Neural crest cell (in vitro differentiated cells): ENCODE data around the gene CDH13. TPM values are rescaled to one million over a fixed set of nuclear protein-coding genes. Genes with fewer than 3 reads are reported as not detected.

Experiments used
- DNase-seq: peaks from one replicate; pipeline ENCODE4 v3.0.0; 2021; ENCODE audit warnings: low read depth, mixed read lengths, low spot score
- H3K27ac Mint-ChIP-seq: one replicate; pipeline ENCODE4 v1.8.0; 2021; ENCODE audit warnings: mild to moderate bottlenecking, mixed read lengths; ENCODE audit not compliant: unreplicated experiment
- H3K27me3 Mint-ChIP-seq: 2 replicates; pipeline ENCODE4 v1.8.0; 2021; ENCODE audit warnings: low read depth, mild to moderate bottlenecking, mixed read lengths
- H3K36me3 Mint-ChIP-seq: 2 replicates; pipeline ENCODE4 v1.8.0; 2021; ENCODE audit warnings: low read depth, mild to moderate bottlenecking, mixed read lengths
- H3K4me1 Mint-ChIP-seq: 2 replicates; pipeline ENCODE4 v1.8.0; 2021; ENCODE audit warnings: mixed read lengths
- H3K4me3 Mint-ChIP-seq: one replicate; pipeline ENCODE4 v1.8.0; 2021; ENCODE audit warnings: mild to moderate bottlenecking, mixed read lengths
- H3K9me3 Mint-ChIP-seq: 2 replicates; pipeline ENCODE4 v1.8.0; 2021; ENCODE audit warnings: mixed read lengths
- CTCF ChIP-seq: fragments of 200-600 bp; sonication (generic); conservative IDR thresholded peaks from 2 replicates; pipeline ENCODE4 v1.5.0; 2021; ENCODE audit warnings: antibody characterized with exemption, mild to moderate bottlenecking
- total RNA-seq: library from RNA; stranded (reverse); gene quantifications from 2 replicates; pipeline ENCODE4 v1.2.1, GENCODE V29; 2021

The CDH13 gene
- total RNA-seq, 1 donor from 2014 or later: 1.1 TPM

GRCh38 chr16:83530293-83530692, 903.5 kb downstream of the CDH13 start:
- Mint-ChIP-seq H3K9me3 (no peaks in the 10 kb centered on the region), H3K4me1 (no peaks in the 10 kb centered on the region), H3K4me3 (no peak overlapping the region), H3K36me3 (no peaks in the 10 kb centered on the region), H3K27me3 (peaks cover 4% of the 10 kb centered on the region), H3K27ac (no peak overlapping the region)
- no peak for TF ChIP-seq CTCF
- no peak for DNase-seq

DNA sequence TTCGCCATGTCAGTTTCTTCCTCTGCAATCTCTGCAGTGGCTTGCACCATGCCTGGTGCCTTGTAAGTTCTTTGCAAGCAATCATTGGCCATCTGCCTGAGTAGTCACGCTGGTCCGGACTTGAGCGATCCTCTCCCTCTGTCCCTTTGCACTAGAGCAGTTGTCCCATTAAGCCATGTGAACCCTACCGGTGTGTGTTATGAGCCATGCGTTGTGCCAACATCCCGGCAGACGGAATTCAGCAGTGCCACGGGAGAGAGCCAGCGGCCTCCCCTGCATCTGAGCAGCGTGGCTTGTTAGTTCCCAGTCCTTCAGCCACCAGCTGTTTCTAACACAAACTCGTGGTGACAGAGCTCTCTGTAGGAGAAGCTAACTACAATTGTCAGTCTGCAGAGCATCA, 905.9 kb downstream of the CDH13 start:
- Mint-ChIP-seq H3K9me3 (peaks cover 4% of the 10 kb centered on the region), H3K36me3 (no peaks in the 10 kb centered on the region), H3K27ac (no peak overlapping the region), H3K27me3 (peaks cover 9% of the 10 kb centered on the region), H3K4me3 (no peak overlapping the region), H3K4me1 (no peaks in the 10 kb centered on the region)
- no peak for DNase-seq
- no peak for TF ChIP-seq CTCF

DNA sequence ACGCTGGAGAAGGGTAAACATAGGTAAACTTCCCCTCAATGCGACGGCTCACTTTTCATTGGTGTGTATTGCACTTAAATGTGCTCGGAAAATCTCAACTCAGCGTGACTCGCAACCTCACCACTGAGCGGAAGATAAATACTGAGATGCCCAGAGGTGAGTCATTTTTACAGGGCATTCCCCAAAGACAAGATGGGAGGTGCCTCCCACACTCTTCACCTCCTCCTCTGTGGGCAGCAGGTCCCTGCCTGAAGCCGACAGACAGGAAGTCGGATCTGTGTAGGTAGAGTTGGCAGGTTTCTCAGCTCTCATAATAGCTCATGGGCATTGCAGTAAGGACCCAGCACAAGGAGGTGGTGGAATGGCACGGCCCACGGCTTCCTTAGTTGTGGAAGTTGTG, 906.4 kb downstream of the CDH13 start:
- no peaks in the 10 kb centered on the region for H3K36me3 Mint-ChIP-seq
- no peak overlapping the region for H3K4me3 Mint-ChIP-seq
- H3K27ac Mint-ChIP-seq: no peak overlapping the region
- no peaks in the 10 kb centered on the region for H3K4me1 Mint-ChIP-seq
- no peak for DNase-seq
- no peak for TF ChIP-seq CTCF
- peaks cover 4% of the 10 kb centered on the region for H3K9me3 Mint-ChIP-seq
- H3K27me3 Mint-ChIP-seq: peaks cover 9% of the 10 kb centered on the region

GRCh38 chr16:83538707-83539106, 911.9 kb downstream of the CDH13 start:
- no peak overlapping the region for H3K27ac Mint-ChIP-seq
- DNase-seq: no peak
- no peak for TF ChIP-seq CTCF

GRCh38 chr16:83539736-83540490, 913.1 kb downstream of the CDH13 start:
- peaks cover 27% of the 10 kb centered on the region for H3K27me3 Mint-ChIP-seq
- DNase-seq: no peak
- TF ChIP-seq CTCF: no peak
- no peak overlapping the region for H3K27ac Mint-ChIP-seq
- H3K4me1 Mint-ChIP-seq: no peaks in the 10 kb centered on the region
- no peak overlapping the region for H3K4me3 Mint-ChIP-seq
- no peaks in the 10 kb centered on the region for H3K36me3 Mint-ChIP-seq
- H3K9me3 Mint-ChIP-seq: peaks cover 4% of the 10 kb centered on the region

More at GRCh38 chr16:83538707-83539106, 911.9 kb downstream of the CDH13 start:
- Mint-ChIP-seq H3K4me1 (no peaks in the 10 kb centered on the region), H3K36me3 (no peaks in the 10 kb centered on the region), H3K4me3 (no peak overlapping the region), H3K9me3 (peaks cover 4% of the 10 kb centered on the region), H3K27me3 (peaks cover 17% of the 10 kb centered on the region)
